Vagina (tissue), 2 donors: Measurements from ENCODE around the gene WDR1. TPM values are rescaled to one million over a fixed set of nuclear protein-coding genes. Genes with fewer than 3 reads are reported as not detected.

ENCODE experiments used
- DNase-seq, 2 donors: peaks; one replicate each; pipeline ENCODE4 v3.0.0-alpha.2; 2017; ENCODE audit errors: extremely low spot score in 2 of 2
- H3K27ac ChIP-seq: fragments of 200-600 bp; sonication (generic); one replicate; pipeline ENCODE4 v1.5.1; 2019
- H3K27me3 ChIP-seq: fragments of 200-600 bp; sonication (generic); one replicate; pipeline ENCODE4 v1.5.1; 2019
- H3K36me3 ChIP-seq, 2 donors: fragments of 200-600 bp; sonication (generic); one replicate each; pipeline ENCODE4 v1.5.1; 2017 to 2019
- H3K4me1 ChIP-seq: fragments of 200-600 bp; sonication (generic); one replicate; pipeline ENCODE4 v1.5.1; 2019
- H3K4me3 ChIP-seq, 2 donors: fragments of 200-600 bp; sonication (generic); 1 replicate in 1 of 2; 2 replicates in 1 of 2; pipeline ENCODE4 v1.5.1; 2016 to 2019
- H3K9me3 ChIP-seq: fragments of 200-600 bp; sonication (generic); one replicate; pipeline ENCODE4 v1.5.1; 2019
- POLR2A ChIP-seq, 2 donors: fragments of 450-650 bp; IDR thresholded peaks; one replicate each; pipeline ENCODE4 v1.6.1; 2017; ENCODE audit warnings: antibody characterized with exemption in 2 of 2, mild to moderate bottlenecking in 2 of 2, moderate library complexity in 2 of 2
- POLR2AphosphoS5 ChIP-seq, 2 donors: sonication (generic); formaldehyde crosslinking; IDR thresholded peaks; one replicate each; pipeline ENCODE4 v1.9.0; 2017; ENCODE audit warnings: antibody characterized with exemption in 2 of 2, mild to moderate bottlenecking in 2 of 2, low read depth in 1 of 2; ENCODE audit not compliant: insufficient read depth in 1 of 2
- intact Hi-C: fragments of 100-400 bp; cut with DNase I; formaldehyde crosslinking; loops from one replicate; pipeline ENCODE4 v1.15.1; 2023
- total RNA-seq: library from RNA; depleted of rRNA; stranded (reverse); fragments of >200 nt; gene quantifications from one replicate; pipeline ENCODE4 v1.2.3, GENCODE V29; 2016
- TF ChIP-seq, protein P1 (sequence below), 3 experiments: fragments of 450-650 bp in 2 of 3; fragments of 200-600 bp in 1 of 3; sonication (generic) in 1 of 3; IDR thresholded peaks; one replicate each; pipeline ENCODE4 v1.5.1; 2017 to 2019; ENCODE audit warnings: antibody characterized with exemption in 3 of 3, mild to moderate bottlenecking in 2 of 3, moderate library complexity in 2 of 3

WDR1 gene
- total RNA-seq, 1 donor from 2014 or later: 159 TPM

DNA sequence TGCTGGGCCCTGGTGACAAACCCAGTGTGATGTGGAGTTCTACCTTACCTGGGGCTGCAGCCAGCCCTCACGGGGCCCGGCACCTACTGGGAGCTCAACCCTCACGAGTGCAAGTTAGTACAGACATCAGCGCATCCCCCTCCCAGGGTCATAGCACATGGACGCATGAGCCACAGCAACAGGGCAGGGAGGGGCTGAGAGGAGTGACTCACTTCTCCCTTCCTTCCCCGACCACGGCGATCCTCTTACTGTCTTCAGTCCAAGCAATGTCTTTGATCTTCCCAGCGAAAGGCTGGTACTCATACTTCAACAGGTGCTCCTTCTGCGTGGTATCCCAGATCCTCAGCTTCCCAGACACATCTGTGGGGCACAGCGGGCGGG lies 17.8 kb downstream of the WDR1 start:
- H3K4me1 ChIP-seq: peaks cover 95% of the 10 kb centered on the region

DNA sequence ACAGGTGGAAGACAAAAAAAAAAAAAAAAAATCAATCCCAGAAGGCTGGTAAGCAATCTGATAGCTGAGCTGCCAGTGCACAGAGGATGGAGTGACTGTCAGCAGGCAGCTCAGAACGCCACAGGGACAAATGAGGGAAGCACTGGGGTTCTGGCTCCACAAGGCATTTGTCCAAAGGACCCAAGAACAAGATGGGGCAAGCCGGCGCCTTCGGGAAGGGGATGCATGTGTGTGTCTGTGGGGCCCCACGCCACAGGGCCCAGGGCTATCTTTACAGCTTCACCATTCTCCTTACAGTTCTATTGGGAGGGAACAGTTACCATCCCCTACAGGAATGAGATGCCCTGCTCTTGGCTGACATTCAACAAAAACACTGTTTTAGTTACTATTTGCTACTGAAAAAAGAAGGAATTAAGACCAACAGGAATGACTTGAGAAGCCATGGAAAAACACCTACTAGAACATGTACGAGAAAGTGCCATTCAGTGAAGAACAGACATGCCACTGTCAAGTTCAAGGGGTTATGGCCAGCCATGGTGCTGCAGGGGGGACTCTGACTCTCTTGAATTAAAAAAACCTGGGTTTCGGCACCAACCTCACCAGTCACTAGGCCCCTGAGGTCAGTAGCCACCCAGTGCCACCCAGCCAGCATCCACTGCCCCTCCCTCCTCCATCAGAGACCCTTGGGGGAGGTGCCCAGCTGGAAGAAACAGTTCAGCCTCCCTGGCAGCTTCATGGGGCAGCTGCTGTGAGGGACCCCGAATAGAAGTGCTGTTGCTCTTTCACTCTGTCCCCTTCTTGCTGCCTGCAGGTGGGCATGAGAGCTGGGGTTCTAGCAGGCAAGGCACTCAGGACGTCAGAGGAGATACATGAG lies 18.5 kb downstream of the WDR1 start:
- peaks cover 95% of the 10 kb centered on the region for H3K4me1 ChIP-seq
- peaks cover 0 to 39% of the 10 kb centered on the region in 2 donors for H3K36me3 ChIP-seq
- H3K9me3 ChIP-seq: no peaks in the 10 kb centered on the region

More for the DNA sequence above, 17.8 kb downstream of the WDR1 start:
- no peaks in the 10 kb centered on the region for H3K9me3 ChIP-seq
- intact Hi-C loops: no loop called here
- peak overlapping the region; percentile 84 for H3K27ac ChIP-seq
- TF ChIP-seq POLR2A (IDR thresholded peaks at IDR 0.05) (no peak), POLR2AphosphoS5 (IDR thresholded peaks at IDR 0.05; ENCODE audit: insufficient read depth in 1 of 2, low read depth in 1 of 2) (no peak)
- TF ChIP-seq, protein P1, sequence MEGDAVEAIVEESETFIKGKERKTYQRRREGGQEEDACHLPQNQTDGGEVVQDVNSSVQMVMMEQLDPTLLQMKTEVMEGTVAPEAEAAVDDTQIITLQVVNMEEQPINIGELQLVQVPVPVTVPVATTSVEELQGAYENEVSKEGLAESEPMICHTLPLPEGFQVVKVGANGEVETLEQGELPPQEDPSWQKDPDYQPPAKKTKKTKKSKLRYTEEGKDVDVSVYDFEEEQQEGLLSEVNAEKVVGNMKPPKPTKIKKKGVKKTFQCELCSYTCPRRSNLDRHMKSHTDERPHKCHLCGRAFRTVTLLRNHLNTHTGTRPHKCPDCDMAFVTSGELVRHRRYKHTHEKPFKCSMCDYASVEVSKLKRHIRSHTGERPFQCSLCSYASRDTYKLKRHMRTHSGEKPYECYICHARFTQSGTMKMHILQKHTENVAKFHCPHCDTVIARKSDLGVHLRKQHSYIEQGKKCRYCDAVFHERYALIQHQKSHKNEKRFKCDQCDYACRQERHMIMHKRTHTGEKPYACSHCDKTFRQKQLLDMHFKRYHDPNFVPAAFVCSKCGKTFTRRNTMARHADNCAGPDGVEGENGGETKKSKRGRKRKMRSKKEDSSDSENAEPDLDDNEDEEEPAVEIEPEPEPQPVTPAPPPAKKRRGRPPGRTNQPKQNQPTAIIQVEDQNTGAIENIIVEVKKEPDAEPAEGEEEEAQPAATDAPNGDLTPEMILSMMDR (IDR thresholded peaks at IDR 0.05): no peak
- H3K36me3 ChIP-seq: peaks cover 0 to 39% of the 10 kb centered on the region in 2 donors
- no peak overlapping the region for H3K4me3 ChIP-seq
- no peaks in the 10 kb centered on the region for H3K27me3 ChIP-seq
- no peak for DNase-seq

GRCh38 chr4:10096978-10097335 lies 19.6 kb downstream of the WDR1 start:
- Histone ChIP-seq H3K36me3 (peaks cover 0 to 40% of the 10 kb centered on the region in 2 donors), H3K9me3 (no peaks in the 10 kb centered on the region), H3K27me3 (no peaks in the 10 kb centered on the region), H3K4me1 (peaks cover 95% of the 10 kb centered on the region), H3K27ac (peak overlapping the region; percentile 84), H3K4me3 (no peak overlapping the region)
- intact Hi-C loops: no loop called here
- DNase-seq: no peak
- no peak for TF ChIP-seq POLR2AphosphoS5 (IDR thresholded peaks at IDR 0.05; ENCODE audit: insufficient read depth in 1 of 2, low read depth in 1 of 2)

More for the DNA sequence above, 18.5 kb downstream of the WDR1 start:
- DNase-seq: no peak
- H3K27ac ChIP-seq: peak overlapping the region; percentile 84
- no peak for TF ChIP-seq POLR2A (IDR thresholded peaks at IDR 0.05)
- TF ChIP-seq POLR2AphosphoS5 (IDR thresholded peaks at IDR 0.05; ENCODE audit: insufficient read depth in 1 of 2, low read depth in 1 of 2): no peak
- TF ChIP-seq, protein P1 (IDR thresholded peaks at IDR 0.05): no peak
- H3K27me3 ChIP-seq: no peaks in the 10 kb centered on the region
- H3K4me3 ChIP-seq: no peak overlapping the region
- intact Hi-C loops: no loop called here

GRCh38 chr4:10096201-10096977 lies 20.2 kb downstream of the WDR1 start:
- Histone ChIP-seq H3K36me3 (peaks cover 0 to 46% of the 10 kb centered on the region in 2 donors), H3K27me3 (no peaks in the 10 kb centered on the region), H3K4me1 (peaks cover 95% of the 10 kb centered on the region), H3K4me3 (no peak overlapping the region), H3K9me3 (no peaks in the 10 kb centered on the region), H3K27ac (peak overlapping the region; percentile 84)
- DNase-seq: no peak
- intact Hi-C loops: no loop called here
- TF ChIP-seq POLR2A (IDR thresholded peaks at IDR 0.05) (no peak), POLR2AphosphoS5 (IDR thresholded peaks at IDR 0.05; ENCODE audit: insufficient read depth in 1 of 2, low read depth in 1 of 2) (peak; percentile 11 to 63)

DNA sequence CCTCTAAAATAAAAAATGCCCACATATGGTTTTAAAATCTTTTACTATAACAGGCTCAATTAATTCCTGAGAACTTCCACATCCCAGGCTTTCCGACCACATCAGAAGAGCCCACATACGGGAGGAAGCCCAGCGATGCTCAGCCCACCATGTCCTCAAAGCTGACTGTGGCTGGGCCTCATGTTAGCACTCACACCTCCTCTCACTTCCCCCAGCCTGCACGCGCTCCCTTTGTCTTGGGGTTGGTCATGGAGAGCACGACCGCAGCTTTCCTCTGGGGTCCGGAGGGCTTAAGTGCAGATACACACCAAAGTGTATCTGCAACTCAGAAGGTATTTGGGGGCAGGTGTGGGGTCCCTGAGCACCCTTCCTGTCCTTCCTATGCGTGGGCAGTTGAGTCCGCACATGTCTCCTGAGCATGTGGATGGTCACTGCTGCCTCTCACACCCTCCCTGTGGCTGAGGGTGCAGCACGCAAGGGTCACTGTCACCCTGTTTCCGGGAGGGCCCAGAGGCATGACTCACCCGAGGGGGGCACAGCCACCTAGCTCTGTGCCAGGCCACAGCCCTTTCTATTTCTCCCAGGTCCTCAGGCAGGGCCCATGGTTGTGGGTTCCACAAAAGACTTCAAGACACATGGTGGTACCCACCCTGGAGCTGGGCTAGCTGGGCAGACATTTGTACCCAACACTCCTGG lies 21.2 kb downstream of the WDR1 start:
- TF ChIP-seq, protein P1 (IDR thresholded peaks at IDR 0.05): no peak
- no peak for TF ChIP-seq POLR2A (IDR thresholded peaks at IDR 0.05)
- TF ChIP-seq POLR2AphosphoS5 (IDR thresholded peaks at IDR 0.05; ENCODE audit: insufficient read depth in 1 of 2, low read depth in 1 of 2): no peak
- Histone ChIP-seq H3K27me3 (no peaks in the 10 kb centered on the region), H3K4me3 (no peak overlapping the region), H3K4me1 (peaks cover 95% of the 10 kb centered on the region), H3K36me3 (peaks cover 0 to 55% of the 10 kb centered on the region in 2 donors), H3K9me3 (no peaks in the 10 kb centered on the region), H3K27ac (peak overlapping the region; percentile 84)
- DNase-seq: no peak
- intact Hi-C loops: no loop called here
